NCI-H82 treated with DMSO at 0.1 percent for 48 hours (cell line): ENCODE results near the gene FMN1.

Source experiments
- DNase-seq: peaks from one replicate; lab custom pipeline; 2025; ENCODE audit not compliant: unreplicated experiment; lab: John Stamatoyannopoulos, UW

The FMN1 gene

DNA sequence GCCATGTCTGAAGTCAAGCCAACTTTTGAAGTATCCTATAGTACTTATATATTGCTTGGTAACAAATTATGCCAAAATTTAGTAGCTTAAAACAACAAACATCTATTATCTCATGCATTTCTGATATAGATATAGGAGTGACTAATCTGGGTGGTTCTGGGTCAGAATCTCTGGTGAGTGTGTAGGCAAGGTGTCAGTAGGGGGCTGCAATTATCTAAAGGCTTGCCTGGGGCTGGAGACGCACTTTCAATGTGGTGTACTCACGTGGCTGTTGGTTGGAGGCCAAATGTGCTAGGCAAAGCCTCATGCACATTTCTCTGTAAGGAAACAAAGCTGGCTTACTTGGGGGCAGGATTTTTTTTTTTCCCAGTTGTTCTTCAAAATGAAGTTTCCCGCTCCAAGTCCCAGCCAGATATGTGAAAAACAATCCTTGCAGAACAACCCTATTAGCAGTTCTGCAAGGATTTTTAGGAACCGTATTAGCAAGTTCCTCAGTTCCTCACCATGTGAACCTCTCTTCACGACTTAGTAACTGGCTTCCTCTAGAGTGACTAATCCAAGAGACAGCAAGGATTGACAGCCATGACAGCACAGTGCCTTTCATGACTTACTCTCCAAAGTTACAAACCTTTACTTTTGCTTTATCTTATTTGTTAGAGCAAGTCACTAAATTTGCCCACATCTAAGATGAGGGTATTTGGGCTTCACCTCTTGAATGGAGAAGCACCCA, 450.9 kb downstream of the FMN1 start:
- DNase-seq = no peak

DNA sequence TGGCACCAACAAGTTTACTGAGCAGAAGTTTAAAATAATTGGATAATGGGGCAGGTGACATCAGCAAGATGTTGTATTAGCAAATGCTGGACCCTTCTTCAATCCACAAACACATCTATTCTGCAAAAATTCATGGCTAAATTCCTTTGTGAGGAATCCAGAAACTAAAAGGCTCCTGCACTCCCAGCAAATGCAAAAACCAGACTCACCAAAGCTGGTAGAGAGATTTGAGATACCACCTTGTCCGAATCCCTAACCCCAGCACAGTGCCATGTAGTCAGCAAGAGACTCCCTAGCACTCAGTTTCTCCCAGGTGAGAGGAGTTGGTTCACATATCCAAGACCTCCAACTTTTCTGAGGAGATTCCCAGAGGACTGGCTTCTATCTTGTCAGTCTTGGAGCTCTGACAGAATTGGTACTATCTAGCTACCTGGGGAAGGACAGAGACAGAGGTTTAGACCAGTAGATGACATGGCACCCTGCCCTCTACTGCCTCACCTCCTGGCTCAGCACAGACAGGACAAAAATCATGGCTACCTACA, 454.9 kb downstream of the FMN1 start:
- no peak for DNase-seq

DNA sequence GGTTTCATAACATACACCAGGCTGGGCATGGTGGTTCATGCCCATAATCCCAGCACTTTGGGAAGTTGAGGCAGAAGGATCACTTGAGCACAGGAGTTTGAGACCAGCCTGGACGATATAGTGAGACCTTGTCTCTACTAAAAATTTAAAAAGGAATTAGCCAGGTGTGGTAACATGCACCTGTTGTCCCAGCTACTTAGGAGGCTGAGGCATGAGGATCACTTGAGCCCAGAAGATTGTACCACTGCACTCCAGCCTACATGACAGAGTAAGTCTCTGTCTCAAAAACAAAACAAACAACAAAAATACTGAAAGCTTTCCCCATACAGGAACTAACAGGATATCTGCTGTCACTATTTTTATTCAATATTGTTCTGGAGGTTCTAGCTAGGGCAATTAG, 455.8 kb downstream of the FMN1 start:
- no peak for DNase-seq

DNA sequence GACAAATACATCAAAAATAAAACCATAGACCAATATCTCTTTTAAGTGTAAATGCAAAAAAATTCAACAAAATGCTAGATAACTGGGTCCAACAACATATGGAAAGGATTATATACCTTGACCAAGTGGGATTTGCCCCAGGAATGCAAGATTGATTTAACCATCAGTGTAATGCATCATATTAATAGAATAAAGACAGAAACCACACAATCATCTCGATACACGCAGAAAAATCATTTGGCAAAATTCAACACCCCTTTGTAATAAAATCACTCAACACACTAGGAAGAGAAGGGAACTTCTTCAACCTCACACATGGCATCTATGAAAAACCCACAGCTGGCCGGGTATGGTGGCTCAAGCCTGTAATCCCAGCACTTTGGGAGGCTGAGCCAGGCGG, 457.2 kb downstream of the FMN1 start:
- DNase-seq = no peak

GRCh38 chr15:32736701-32737061, 457.8 kb downstream of the FMN1 start:
- no peak for DNase-seq

GRCh38 chr15:32735989-32736700, 458.4 kb downstream of the FMN1 start:
- no peak for DNase-seq

DNA sequence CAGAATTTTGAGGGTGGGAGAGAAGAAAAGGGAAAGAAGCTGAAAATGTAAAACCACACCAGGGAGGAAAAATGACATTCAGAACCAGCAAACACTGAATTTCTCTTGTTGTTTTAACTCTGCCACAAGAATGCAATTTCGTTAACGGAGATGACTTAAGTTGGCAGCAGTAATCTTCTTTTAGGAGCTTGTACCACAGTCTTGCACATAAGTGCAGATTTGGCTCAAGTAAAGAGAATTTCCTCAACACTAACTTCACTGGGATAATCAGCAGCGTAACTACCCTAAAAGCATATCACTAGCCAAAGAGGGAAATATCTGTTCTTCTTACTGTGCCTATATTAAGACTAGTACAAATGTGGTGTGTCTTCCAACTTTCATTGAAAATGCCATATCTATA, 461.2 kb downstream of the FMN1 start:
- DNase-seq = no peak

- no peak for DNase-seq
These were observed 461.8 kb downstream of the FMN1 start for GRCh38 chr15:32732574-32733157.

- DNase-seq = no peak
These were observed 463.5 kb downstream of the FMN1 start for GRCh38 chr15:32730677-32731654.

GRCh38 chr15:32729700-32730395, 464.7 kb downstream of the FMN1 start:
- DNase-seq = no peak

- DNase-seq = no peak
These were observed 471.2 kb downstream of the FMN1 start for GRCh38 chr15:32723171-32723948.

DNA sequence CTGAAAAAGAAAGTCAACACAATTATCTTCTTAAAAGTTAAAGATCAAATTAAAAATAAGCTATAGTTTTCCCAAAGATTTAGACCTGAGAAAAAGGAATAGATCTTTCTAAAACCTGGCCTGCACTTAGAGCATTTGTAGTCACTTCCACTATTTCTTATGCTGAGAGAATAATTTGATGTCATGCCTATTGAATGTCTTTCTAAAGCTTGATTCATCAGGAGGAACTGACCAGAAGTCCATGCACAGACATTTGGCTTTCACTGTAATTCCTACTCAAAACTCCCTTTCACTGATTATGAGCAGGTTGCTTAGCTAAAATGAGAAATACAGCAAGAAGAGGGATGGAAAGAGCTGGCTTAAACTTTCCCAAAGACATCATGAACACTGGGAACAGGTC, 472.4 kb downstream of the FMN1 start:
- no peak for DNase-seq

GRCh38 chr15:32721596-32721995, 472.9 kb downstream of the FMN1 start:
- DNase-seq = no peak

DNA sequence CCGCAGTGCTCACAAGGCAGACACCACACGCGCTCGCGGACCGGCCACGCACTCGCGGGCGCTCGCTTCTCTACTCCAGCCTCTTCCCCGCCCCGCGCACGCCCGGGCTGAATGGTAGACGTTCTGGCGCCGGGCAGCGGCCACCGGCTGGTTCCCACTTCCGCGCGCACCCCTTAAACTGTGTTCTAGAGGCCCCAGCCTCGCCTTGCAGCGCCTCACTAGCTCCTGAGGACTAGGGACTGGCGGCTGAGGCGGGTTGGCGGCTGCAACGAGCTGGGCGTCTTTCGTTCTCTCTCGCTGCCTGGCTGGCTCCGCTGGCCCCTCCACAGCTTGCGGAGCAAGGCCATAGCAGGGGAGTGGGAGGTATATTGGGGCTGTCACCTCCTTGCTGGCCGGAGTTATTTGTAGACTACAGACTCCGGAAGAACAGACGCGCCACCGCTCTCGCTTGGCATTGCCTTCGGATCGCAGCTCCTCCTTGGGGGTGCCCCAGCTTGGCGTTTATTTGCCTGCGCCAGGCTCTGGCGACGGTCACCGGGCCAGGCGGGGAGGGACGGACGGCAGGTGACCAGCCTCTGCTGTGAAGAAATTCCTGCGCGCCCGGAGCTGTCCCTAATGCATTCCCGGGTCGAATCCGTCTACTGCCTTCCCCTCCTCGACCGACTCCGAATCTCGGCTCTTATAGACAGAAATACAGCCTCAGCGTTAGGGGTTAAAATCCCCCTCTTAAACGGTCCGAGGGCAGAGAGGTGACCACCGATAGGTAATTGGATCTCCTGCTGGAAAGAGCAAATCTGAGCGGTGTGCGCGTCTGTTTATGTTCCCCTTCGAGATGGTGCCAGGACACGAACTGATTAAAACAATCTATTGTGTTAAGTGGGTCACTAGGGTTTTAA, 475.4 kb downstream of the FMN1 start:
- no peak for DNase-seq

GRCh38 chr15:32718227-32718820, 476.2 kb downstream of the FMN1 start:
- no peak for DNase-seq

- DNase-seq = no peak
These were observed 476.9 kb downstream of the FMN1 start, which contains the start of gene GREM1 for GRCh38 chr15:32717426-32718226. Gene GREM1 (plus strand): TSS chr15:32718004. CDS start chr15:32730691, 12,687 bp downstream.

DNA sequence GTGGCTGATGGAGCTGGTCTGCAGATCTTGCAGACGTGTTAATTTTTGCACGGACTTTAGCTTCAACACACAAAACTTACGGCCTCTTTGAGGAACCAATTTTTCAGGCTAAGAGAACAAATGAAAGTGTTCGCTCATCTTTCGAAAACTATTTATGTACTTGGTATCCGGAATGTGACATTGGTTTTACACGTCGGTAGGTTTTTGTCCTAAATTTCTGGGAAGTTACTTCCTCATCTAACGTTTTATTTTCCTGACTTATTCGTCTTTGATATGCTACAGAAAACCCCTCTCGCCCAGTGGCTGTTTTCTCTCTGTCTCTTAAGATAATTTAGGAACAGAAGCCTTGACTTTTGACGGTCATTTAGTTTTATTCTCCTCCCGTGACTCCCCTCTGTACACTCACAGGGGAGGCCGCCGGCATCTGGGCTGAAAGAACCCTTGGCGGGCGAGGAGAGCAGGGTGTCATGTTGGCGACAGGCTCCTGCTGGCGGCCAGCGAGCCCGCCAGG, 477.5 kb downstream of the FMN1 start:
- DNase-seq = no peak
